Glomerular endothelial cell (primary cell): ENCODE measurements around the gene ASXL1. TPM values are rescaled to one million over a fixed set of nuclear protein-coding genes. Genes with fewer than 3 reads are reported as not detected.

Source experiments
- DNase-seq: peaks from one replicate; pipeline ENCODE4 v3.0.0-alpha.2; 2011; ENCODE audit warnings: low read depth, low spot score; ENCODE audit errors: extremely low read depth
- total RNA-seq: library from RNA; depleted of rRNA; stranded (reverse); fragments of >200 nt; gene quantifications from 2 replicates; pipeline ENCODE4 v1.2.3, GENCODE V29; 2015

Gene ASXL1
- total RNA-seq, 1 donor from 2014 or later: 71.8 TPM

DNA sequence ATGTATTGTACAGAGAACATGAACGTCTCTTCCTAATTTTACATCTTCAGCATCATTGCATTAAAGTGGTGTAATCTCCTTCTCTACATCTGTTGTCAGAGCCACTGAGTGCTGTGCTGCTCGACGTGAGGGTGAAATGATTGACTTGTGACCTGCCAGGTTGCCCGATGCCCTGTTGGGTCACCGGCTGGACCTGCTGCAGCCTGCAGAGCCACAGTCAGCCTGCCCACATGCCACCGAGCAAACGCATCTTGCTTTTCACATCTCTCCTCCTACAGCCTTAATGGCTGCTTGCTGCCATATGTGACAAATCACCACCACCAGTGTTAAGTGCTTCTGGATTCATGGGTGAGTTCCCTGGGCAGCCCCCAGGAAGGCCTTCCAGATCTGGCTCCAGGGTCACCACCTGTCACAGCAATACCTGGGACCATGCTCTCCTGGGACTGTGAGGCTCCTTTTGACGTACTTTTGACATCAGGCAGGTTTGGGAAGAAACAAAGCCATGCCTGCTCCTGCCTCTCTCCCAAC, 80.3 kb downstream of the ASXL1 start:
- DNase-seq: no peak

- no peak for DNase-seq
Measured at GRCh38 chr20:32439132-32439829, 81.2 kb downstream of the ASXL1 start.

- DNase-seq: no peak
Measured at GRCh38 chr20:32440069-32440757, 82.1 kb downstream of the ASXL1 start.

GRCh38 chr20:32440758-32441078, 82.6 kb downstream of the ASXL1 start:
- no peak for DNase-seq

GRCh38 chr20:32441638-32442037, 83.5 kb downstream of the ASXL1 start:
- no peak for DNase-seq

GRCh38 chr20:32442630-32443373, 84.7 kb downstream of the ASXL1 start:
- no peak for DNase-seq

DNA sequence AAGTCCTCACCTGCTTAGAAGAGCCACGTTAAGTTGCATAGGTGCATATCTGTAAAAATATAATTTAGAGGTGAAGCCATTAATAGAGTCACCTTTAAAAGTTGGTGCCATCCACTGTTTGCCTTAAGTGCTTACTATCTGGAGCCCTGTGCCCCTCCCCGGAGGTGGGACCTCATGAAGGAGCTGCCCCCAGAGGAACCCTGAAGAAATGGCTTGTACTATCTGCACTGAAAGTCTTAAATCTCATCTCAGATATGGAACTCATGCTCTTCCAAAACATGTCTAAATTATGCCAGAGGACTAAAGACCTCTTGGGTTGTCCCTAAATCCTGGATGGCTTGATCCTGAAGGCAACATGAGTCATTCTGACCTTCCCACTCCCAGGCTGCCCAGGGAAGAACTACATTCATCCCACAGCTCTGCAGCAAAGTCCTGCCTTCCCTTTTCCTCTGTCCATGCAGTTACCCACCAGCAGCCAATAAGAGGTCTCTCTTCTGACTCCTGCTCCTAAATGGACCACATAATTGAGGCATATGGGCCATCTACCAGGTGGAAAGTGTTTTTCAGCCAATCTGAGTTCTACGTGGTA, 85.3 kb downstream of the ASXL1 start:
- no peak for DNase-seq

DNA sequence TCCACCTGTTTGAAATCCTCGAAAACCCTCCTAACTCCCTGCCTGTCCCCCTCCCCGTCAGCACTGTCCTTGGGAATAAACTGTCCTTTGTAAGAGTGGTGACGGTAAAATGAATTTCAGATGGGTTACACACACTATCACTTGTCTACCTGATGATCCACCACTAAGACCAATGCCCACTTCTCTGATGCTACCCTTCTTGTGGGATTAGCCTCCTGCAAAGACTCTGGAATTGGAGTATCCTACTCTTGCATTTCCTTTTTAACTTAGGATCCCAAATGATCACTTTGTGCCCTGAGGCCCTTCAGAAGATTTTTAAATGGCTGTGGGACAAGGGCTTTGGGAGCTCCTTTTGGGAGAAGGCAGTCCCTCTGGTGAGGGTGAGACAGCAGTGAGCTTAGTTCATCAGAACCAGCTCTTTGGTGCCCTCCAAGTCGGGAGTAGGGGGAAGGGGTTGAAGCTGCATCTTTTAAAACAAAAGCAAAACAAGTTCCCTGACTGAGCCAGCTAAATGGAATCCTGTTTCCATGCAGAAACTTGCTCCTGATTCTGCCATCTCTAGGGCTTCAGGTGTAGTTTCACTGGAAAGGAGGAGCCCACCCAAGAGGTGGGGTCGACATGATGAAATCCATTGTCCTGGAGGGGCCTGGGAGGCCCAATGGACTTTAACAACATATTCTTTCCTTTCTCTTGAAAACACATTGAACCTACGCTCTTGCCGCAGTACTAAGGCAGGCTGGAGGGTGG, 86.5 kb downstream of the ASXL1 start:
- no peak for DNase-seq

GRCh38 chr20:32445539-32446273, 87.6 kb downstream of the ASXL1 start:
- no peak for DNase-seq

- no peak for DNase-seq
Measured at GRCh38 chr20:32446301-32447100, 88.4 kb downstream of the ASXL1 start.

DNA sequence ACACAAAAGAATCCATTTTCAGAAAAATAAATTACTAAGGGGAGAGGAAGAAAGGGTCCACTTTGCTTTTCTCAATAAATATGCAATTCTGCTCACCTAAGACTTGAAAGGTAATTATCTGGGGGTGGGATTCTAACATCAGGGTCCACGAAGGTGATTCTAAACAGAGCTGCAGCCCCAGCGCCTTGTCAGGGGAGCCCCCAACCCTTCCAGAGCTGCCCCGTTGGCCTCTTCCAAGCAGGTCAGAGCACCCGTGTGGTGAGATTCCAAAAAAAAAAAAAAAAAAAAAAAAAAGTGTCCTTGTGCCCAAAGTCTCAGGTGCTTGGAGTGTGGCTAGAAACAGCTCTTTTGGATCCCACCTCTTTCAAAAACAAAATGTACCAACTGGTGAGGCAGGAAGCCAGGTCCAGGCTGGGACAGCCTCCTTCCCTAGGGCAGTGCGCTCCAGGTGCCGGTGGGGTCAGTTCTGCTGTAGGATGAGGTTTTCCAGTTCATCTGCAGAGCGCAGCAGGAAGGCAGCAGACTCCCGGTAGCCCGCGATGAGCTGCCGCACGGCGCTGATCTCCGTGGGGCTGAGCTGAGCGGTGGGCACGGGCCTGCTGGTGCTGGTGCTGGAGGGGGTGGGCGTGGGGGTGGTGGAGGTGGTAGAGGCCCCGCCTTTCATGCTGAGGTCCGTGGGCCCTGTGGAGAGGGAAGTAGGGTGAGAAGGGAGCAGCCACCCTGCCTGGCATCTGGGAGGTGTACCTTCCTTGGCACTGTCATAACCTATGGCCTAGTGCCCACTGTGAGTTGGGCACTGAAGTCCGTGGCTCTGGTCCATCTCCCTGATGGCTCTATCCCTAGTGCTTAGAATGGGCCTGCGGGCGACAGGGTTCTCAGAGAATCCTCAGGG, 89.3 kb downstream of the ASXL1 start:
- DNase-seq: no peak

- DNase-seq: no peak
Measured at GRCh38 chr20:32448306-32449056, 90.3 kb downstream of the ASXL1 start.

- no peak for DNase-seq
Measured at GRCh38 chr20:32449057-32449889, 91.1 kb downstream of the ASXL1 start.

DNA sequence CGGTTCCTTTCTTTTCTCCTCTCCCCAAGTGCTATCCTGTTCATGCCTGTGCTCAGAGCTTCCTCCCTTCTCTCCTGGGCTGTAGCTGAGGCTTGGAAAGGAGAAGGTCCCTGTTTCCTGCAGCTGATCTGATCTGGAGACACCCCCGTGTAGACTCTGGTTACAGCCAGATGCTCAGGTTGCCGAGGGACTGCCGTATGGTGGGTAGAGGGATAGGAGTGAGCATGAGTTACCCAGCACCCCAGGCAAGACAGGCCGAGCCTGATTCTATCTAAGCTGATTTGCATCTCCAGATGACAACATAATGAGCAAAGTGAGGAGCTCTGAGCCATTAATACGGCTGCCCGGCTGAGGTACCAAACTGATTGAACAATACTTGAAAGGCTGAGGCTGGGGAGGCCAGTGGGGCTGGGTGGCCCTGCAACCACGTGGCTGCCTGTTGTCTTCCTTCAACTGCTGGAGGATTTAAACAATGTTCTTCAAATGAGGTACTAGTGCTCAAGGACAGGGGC, 91.8 kb downstream of the ASXL1 start:
- no peak for DNase-seq

DNA sequence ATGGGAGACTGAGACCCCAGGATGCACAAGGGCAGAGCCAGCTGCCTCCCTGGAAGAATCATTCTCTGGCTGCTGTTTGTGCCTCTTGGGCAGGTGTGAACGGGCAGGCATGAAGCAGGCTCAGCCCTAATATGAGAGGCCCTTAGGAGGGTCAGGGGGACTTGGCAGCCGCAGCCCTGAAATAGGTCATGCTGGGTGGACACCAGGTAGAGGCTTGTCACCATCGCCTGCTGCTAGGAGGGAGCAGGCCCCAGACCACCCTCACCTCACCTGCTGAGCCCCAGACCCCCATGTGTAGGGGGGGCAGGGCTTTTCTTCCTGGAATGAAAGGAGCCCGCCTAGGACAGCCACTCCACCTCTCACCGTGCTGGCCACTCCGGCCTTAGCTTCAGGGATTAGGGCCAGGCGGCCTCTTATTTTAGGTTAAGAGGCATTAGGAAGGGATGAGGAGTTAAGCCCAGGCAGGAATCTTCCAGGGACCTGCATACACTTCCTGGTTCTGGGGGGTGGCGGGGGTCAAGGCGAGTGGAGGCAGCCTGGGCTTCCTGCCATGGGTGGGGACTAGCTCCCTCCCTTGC, 92.4 kb downstream of the ASXL1 start:
- DNase-seq: no peak

- no peak for DNase-seq
Measured at GRCh38 chr20:32451340-32451681, 93.2 kb downstream of the ASXL1 start.
